AG04450 (cell line): ENCODE measurements around the gene CBARP. TPM values are rescaled to one million over a fixed set of nuclear protein-coding genes. Genes with fewer than 3 reads are reported as not detected.

Experiments
- CTCF ChIA-PET: fragments of 300-600, 350-600 bp; formaldehyde crosslinking; extraction: SDS; loops from one replicate; lab custom pipeline; 2022; ENCODE audit warnings: antibody characterized with exemption, inconsistent platforms; lab: Charles Lee
- POLR2A ChIA-PET: fragments of 350-600 bp; formaldehyde crosslinking; extraction: SDS; loops from one replicate; lab custom pipeline; 2021; ENCODE audit warnings: antibody characterized with exemption, inconsistent platforms; lab: Yijun Ruan, JAX
- DNase-seq: peaks from one replicate; pipeline ENCODE4 v3.0.0-alpha.2; 2011; ENCODE audit warnings: low read depth, low spot score
- H3K27ac ChIP-seq: one replicate; pipeline ENCODE4 v1.5.1; 2012; ENCODE audit warnings: low read depth, low read length, control low read depth
- H3K27me3 ChIP-seq: one replicate; pipeline ENCODE4 v1.6.0; 2012; ENCODE audit warnings: low read length; ENCODE audit not compliant: control insufficient read depth, insufficient read depth
- H3K4me3 ChIP-seq: 2 replicates; pipeline ENCODE4 v1.5.1; 2011; ENCODE audit warnings: mild to moderate bottlenecking, low read depth, low read length, control low read depth
- H3K9me3 ChIP-seq: 2 replicates; pipeline ENCODE4 v1.5.1; 2012; ENCODE audit warnings: low read length; ENCODE audit not compliant: control insufficient read depth, insufficient read depth
- polyA plus RNA-seq: library from polyadenylated mRNA; depleted of rRNA; stranded (reverse); fragments of >200 nt; gene quantifications from 2 replicates; pipeline ENCODE4 v1.2.3, GENCODE V29; 2011
- TF ChIP-seq, protein P1 (sequence below): IDR thresholded peaks from 2 replicates; pipeline ENCODE4 v1.5.1; 2011; ENCODE audit warnings: low read depth, low read length, control low read depth, inconsistent platforms

CBARP gene
- polyA plus RNA-seq, 1 experiment = 1.1 TPM

DNA sequence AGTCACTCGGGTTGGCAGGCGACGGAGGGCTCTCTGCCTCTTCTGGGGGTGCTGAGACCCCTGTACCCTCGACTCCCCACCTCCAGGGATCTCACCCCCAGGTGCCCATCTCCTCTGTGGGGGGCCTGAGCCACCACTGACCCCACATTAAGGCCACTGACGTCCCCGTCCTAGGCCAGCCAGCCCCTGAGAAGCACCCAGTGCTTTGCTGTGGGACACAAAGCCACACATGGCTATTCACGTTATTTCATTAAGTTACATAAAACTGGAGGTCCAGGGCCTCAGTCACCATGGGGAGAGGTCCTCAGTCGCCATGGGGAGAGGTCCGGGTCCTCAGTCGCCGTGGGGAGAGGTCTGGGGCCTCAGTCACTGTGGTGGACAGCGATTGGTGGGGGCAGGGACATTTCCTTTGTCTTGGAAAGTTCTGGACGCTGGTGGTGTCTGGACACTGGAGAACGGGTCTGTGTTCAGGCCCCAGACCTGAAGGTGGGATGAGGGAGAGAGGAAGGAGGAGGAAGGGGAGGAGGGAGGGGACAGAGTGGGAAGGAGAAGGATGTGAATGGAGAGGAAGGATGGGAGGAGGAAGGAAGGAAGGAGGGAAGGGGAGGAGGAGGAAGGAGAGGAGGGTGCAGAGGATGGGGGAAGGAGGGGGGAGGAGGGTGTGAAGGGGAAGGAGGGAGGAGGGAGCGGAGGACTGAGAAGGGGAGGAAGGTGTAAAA lies 43.9 kb upstream of the CBARP start:
- TF ChIP-seq, protein P1, sequence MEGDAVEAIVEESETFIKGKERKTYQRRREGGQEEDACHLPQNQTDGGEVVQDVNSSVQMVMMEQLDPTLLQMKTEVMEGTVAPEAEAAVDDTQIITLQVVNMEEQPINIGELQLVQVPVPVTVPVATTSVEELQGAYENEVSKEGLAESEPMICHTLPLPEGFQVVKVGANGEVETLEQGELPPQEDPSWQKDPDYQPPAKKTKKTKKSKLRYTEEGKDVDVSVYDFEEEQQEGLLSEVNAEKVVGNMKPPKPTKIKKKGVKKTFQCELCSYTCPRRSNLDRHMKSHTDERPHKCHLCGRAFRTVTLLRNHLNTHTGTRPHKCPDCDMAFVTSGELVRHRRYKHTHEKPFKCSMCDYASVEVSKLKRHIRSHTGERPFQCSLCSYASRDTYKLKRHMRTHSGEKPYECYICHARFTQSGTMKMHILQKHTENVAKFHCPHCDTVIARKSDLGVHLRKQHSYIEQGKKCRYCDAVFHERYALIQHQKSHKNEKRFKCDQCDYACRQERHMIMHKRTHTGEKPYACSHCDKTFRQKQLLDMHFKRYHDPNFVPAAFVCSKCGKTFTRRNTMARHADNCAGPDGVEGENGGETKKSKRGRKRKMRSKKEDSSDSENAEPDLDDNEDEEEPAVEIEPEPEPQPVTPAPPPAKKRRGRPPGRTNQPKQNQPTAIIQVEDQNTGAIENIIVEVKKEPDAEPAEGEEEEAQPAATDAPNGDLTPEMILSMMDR = no peak
- H3K27me3 ChIP-seq = peaks cover 32% of the 10 kb centered on the region
- no peak for DNase-seq
- no peaks in the 10 kb centered on the region; the same call in 1 of the 2 replicates for H3K9me3 ChIP-seq
- POLR2A ChIA-PET = no interaction called here
- CTCF ChIA-PET = no interaction called here
- no peak overlapping the region for H3K4me3 ChIP-seq
- H3K27ac ChIP-seq = no peak overlapping the region

DNA sequence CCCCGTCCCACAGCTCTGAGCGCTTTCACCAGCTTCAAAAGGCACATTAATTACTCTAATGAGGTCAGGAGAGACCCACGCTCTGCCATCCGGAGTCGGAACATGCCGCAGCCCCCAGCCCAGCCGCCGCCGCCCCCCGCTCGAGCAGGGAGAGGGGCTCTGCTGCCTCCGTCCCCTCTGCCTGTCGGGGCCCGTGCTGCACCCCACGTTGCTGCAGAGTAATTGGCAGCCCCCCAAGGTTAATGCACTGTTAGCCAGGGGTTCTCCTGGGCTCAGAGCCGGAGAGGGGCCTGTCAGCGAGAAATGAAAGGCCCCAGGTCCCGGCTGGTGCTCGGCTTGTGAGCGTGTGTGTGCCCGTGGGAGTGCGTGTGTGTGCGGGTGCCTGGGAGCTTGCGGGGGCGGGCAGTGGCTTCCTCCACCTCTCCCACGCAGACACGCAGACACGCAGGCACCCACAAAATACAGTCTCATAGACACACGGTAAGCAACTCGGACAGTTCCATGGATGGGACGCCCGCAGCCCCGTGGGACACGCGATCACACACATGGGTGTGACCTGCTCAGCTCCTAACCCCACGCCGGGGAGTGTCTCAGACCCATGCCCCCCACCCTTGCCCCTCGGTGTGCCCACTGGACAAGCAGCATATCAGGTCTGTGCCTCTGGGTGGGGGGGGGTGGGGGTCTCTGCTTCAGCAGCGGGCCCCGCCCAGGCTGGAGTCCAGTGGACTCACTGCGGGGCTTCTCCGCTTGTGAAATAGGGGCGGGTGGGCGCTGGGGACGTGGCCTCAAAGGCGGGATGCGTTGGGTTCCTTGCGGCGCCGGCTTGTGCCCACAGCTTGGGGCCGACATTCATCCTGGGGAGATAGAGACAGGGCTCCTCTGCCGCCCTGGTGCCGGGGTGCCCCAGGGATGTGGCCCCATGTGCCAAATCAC lies 43.1 kb upstream of the CBARP start:
- TF ChIP-seq, protein P1 = no peak
- POLR2A ChIA-PET = interaction anchor here (1.6 kb wide), 1 partner anchor 12 kb away, joined by 13 read pairs; the partner anchor contains the start of gene CIRBP
- H3K9me3 ChIP-seq = no peaks in the 10 kb centered on the region; the same call in 1 of the 2 replicates

DNA sequence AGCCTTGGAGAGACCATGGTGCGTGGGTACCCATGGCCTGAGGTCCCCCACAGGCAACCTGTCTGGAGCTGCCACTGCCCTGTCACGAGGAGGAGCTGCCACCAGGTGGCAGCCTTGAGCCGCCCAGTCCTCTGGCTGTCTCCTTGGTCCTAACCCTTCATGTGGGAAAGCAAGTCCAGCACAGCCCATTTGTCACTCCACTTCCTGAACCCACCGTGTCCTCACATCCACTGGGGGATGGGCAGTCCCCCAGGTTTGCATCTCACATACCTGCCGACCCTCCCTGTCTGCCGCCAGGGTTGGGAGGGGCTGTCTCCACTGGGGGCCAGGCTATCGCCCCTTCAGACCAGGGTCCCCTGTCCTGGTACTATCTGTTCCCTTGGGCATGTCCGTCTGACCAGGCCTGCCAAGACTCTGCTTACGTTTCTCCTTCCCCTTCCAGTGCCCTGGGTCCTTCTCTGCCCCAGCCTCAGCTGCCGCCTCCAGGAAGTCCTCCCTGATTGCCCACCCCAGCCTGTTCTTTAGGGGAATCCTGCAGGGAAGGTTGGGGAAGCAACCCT lies 42.1 kb upstream of the CBARP start:
- POLR2A ChIA-PET = interaction anchor here (1.2 to 1.6 kb wide), 2 partner anchors 11 to 75 kb away, joined by 3 to 13 read pairs; partner anchors contain the start of gene CIRBP
- peaks cover under 1% of the 10 kb centered on the region; the same call in 1 of the 2 replicates for H3K9me3 ChIP-seq
- DNase-seq = peak; percentile 73
- CTCF ChIA-PET = interaction anchor here (0.9 to 2.2 kb wide), 3 partner anchors 36 to 103 kb away, joined by 3 to 11 read pairs (median 3); no protein-coding TSS in a partner anchor
- peaks cover 22% of the 10 kb centered on the region for H3K27me3 ChIP-seq
- TF ChIP-seq, protein P1 = peak; percentile 95
- peak overlapping the region; percentile 31 for H3K27ac ChIP-seq
- H3K4me3 ChIP-seq = no peak overlapping the region

More for the DNA sequence above, 43.1 kb upstream of the CBARP start:
- Histone ChIP-seq H3K4me3 (no peak overlapping the region), H3K27ac (no peak overlapping the region), H3K27me3 (peaks cover 27% of the 10 kb centered on the region)
- no peak for DNase-seq
- CTCF ChIA-PET = interaction anchor here (0.8 to 2.2 kb wide), 2 partner anchors 14 to 37 kb away, joined by 3 to 11 read pairs; no protein-coding TSS in a partner anchor

DNA sequence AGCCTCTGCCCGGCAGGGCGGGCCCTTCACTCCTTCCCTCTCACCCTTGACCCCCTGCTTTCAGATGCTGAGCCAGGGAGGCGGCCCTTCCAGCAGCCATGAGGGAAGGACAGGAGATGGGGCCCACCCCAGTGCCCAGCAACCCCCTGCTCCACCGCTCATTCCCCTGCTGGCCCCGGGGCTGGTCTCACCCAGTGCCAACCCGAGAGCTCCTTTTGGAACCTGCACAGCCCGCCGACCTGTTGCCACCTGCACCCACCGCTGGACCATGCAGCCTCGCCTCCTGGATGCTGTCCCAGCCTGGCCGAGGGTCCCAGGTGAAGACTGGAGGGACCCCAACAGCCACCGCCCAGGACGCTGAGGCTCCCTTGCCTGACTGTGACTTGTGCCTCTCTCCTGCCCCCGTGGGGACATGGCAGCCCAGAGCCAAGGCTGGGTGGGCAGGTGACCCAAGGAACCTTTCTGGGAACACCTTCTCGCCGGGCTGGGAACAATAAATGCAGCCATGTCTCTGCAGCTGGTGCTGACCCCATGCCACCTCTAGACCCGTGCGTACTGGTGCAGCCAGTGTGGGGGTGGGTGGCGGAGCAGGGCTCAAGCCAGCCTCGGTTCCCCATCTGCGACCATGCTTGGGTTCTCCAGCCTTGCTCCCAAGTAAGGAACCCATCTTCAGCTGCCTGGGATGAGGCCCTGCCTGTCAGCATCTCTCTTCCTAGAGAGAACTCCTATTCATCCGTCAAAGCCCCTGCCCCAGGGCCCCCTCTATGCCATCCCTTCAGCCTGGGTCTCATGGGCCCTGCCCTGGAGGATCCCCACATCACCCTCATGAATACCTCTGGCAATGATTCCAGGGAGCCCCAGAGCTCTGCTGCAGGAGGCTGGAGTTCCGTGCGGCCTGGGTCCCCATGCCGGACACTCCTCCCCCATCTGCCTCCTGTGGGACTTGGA lies 41.2 kb upstream of the CBARP start:
- ChIA-PET POLR2A (interaction anchor here (1.2 to 1.6 kb wide), 2 partner anchors 10 to 76 kb away, joined by 3 to 13 read pairs; partner anchors contain the start of gene CIRBP), CTCF (interaction anchor here (0.6 to 2.2 kb wide), 8 partner anchors 12 to 399 kb away, joined by 3 to 11 read pairs (median 3); no protein-coding TSS in a partner anchor)
- Histone ChIP-seq H3K9me3 (peaks cover 9% of the 10 kb centered on the region; the same call in 1 of the 2 replicates), H3K27ac (no peak overlapping the region), H3K4me3 (no peak overlapping the region), H3K27me3 (peaks cover 13% of the 10 kb centered on the region)
- DNase-seq = no peak
- TF ChIP-seq, protein P1 = no peak
